ENCODE measurements around the gene PPIP5K2. TPM values are rescaled to one million over a fixed set of nuclear protein-coding genes. Genes with fewer than 3 reads are reported as not detected.
"Not testable (repeated sequence)": the region's sequence is repeated elsewhere in the genome, so short reads cannot be mapped to it uniquely, and the experiment has no call there.

The PPIP5K2 gene
- 68.0 and 74.1 TPM in 2 replicates for total RNA-seq (2014; rRNA removed; shearing (Covaris generic))

GRCh38 chr5:103119765-103120606, at the start of gene PPIP5K2, which contains the start of gene GIN1:
PPIP5K2 (plus strand) TSS chr5:103120301; CDS start chr5:103129590, 9,289 bp downstream.
GIN1 (minus strand) TSS chr5:103120138; CDS start chr5:103108707, 11,431 bp downstream.
- DNase-seq (ENCODE audit: low spot score): peak; percentile 99

GRCh38 chr5:103073500-103073899, 46.6 kb upstream of the PPIP5K2 start:
- DNase-seq (ENCODE audit: low spot score): not testable (repeated sequence)

- DNase-seq (ENCODE audit: low spot score): no peak
These were observed 44.7 kb upstream of the PPIP5K2 start for GRCh38 chr5:103075442-103075841.

GRCh38 chr5:103079796-103080195, 40.3 kb upstream of the PPIP5K2 start:
- DNase-seq (ENCODE audit: low spot score): no peak

GRCh38 chr5:103086547-103086946, 33.6 kb upstream of the PPIP5K2 start:
- DNase-seq (ENCODE audit: low spot score): no peak

- DNase-seq (ENCODE audit: low spot score): no peak
These were observed 30.8 kb upstream of the PPIP5K2 start for GRCh38 chr5:103089272-103089671.

GRCh38 chr5:103090791-103091190, 29.3 kb upstream of the PPIP5K2 start:
- DNase-seq (ENCODE audit: low spot score): no peak

GRCh38 chr5:103092676-103093075, 27.4 kb upstream of the PPIP5K2 start:
- no peak for DNase-seq (ENCODE audit: low spot score)

GRCh38 chr5:103093727-103094126, 26.4 kb upstream of the PPIP5K2 start:
- no peak for DNase-seq (ENCODE audit: low spot score)

- no peak for DNase-seq (ENCODE audit: low spot score)
These were observed 25.4 kb upstream of the PPIP5K2 start for GRCh38 chr5:103094737-103095136.

GRCh38 chr5:103098993-103099392, 21.1 kb upstream of the PPIP5K2 start:
- no peak for DNase-seq (ENCODE audit: low spot score)

- DNase-seq (ENCODE audit: low spot score): no peak
These were observed 18.9 kb upstream of the PPIP5K2 start for GRCh38 chr5:103101079-103101750.

GRCh38 chr5:103102234-103102633, 17.9 kb upstream of the PPIP5K2 start:
- no peak for DNase-seq (ENCODE audit: low spot score)

- no peak for DNase-seq (ENCODE audit: low spot score)
These were observed 12.0 kb upstream of the PPIP5K2 start for GRCh38 chr5:103108086-103108485.

- DNase-seq (ENCODE audit: low spot score): no peak
These were observed 10.8 kb upstream of the PPIP5K2 start for GRCh38 chr5:103109277-103109676.

GRCh38 chr5:103110403-103110802, 9.7 kb upstream of the PPIP5K2 start:
- DNase-seq (ENCODE audit: low spot score): no peak

GRCh38 chr5:103111468-103111867, 8.6 kb upstream of the PPIP5K2 start:
- no peak for DNase-seq (ENCODE audit: low spot score)

GRCh38 chr5:103112910-103113309, 7.2 kb upstream of the PPIP5K2 start:
- no peak for DNase-seq (ENCODE audit: low spot score)

- DNase-seq (ENCODE audit: low spot score): no peak
These were observed 5.7 kb upstream of the PPIP5K2 start for GRCh38 chr5:103114440-103114839.

- no peak for DNase-seq (ENCODE audit: low spot score)
These were observed 2.6 kb upstream of the PPIP5K2 start for GRCh38 chr5:103117471-103117991.

GRCh38 chr5:103119070-103119764, 884 bp upstream of the PPIP5K2 start:
- DNase-seq (ENCODE audit: low spot score): peak; percentile 14

- peak; percentile 39 for DNase-seq (ENCODE audit: low spot score)
These were observed 603 bp downstream of the PPIP5K2 start for GRCh38 chr5:103120607-103121200.
